Measurements from ENCODE around the gene CNTROB. TPM values are rescaled to one million over a fixed set of nuclear protein-coding genes. Genes with fewer than 3 reads are reported as not detected.

CNTROB gene
- total RNA-seq, 1 donor from 2014 or later, result 44.9 TPM

DNA sequence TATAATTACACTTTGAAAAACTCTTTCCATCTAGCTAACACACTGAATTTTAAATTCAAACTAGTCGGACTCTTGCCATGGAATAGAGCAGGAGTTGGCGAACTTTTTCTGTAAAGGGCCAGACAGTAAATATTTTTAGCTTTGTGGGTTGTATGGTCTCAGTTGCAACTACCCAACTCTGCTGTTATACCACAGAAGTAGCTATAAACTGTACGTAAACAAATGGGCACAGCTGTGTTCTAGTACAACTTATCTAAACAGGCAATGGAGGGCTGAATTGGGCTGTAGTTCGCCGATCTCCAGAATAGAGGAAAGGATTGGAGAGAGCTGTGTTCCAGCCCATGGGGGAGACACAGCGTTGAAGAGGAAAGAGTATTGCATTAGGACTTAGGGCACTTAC is 8.7 kb downstream of the CNTROB start:
- H3K4me3 ChIP-seq (ENCODE audit: low read depth, low read length), result no peak overlapping the region
- TF ChIP-seq CTCF (conservative IDR thresholded peaks at IDR 0.05; ENCODE audit: low read depth, low read length), result no peak
- DNase-seq (ENCODE audit: low read depth), result no peak

GRCh38 chr17:7943291-7943690 is 11.3 kb downstream of the CNTROB start:
- DNase-seq (ENCODE audit: low read depth), result no peak
- no peak for TF ChIP-seq CTCF (conservative IDR thresholded peaks at IDR 0.05; ENCODE audit: low read depth, low read length)
- no peak overlapping the region for H3K4me3 ChIP-seq (ENCODE audit: low read depth, low read length)

DNA sequence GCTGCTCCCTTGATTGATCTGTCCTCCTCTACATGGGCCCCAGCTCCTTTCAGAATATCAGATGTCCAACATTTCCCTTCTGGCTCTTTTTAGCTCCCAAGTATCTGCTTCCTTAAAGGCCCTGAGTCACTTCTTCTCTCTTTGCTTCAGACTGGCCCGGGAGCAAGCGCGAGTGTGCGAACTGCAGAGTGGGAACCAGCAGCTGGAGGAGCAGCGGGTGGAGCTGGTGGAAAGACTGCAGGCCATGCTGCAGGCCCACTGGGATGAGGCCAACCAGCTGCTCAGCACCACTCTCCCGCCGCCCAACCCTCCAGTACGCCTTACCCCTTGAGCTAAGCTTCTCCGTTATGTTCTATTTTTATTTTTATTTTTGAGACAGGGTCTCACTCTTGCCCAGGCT is 12.3 kb downstream of the CNTROB start:
- no peak for DNase-seq (ENCODE audit: low read depth)
- TF ChIP-seq CTCF (conservative IDR thresholded peaks at IDR 0.05; ENCODE audit: low read depth, low read length), result no peak
- H3K4me3 ChIP-seq (ENCODE audit: low read depth, low read length), result no peak overlapping the region

DNA sequence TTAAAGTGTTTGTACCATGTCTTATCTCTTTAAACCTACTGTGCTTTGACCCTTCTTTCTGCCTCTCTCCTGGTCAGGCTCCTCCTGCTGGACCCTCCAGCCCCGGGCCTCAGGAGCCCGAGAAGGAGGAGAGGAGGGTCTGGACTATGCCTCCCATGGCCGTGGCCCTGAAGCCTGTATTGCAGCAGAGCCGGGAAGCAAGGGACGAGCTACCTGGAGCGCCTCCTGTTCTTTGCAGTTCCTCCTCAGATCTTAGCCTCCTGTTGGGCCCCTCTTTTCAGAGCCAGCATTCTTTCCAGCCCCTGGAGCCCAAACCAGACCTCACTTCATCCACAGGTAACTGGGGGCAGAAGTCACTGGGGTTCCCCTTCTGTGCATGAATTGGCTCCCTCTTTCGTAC is 13.6 kb downstream of the CNTROB start:
- DNase-seq (ENCODE audit: low read depth), result no peak
- no peak overlapping the region for H3K4me3 ChIP-seq (ENCODE audit: low read depth, low read length)
- TF ChIP-seq CTCF (conservative IDR thresholded peaks at IDR 0.05; ENCODE audit: low read depth, low read length), result no peak

DNA sequence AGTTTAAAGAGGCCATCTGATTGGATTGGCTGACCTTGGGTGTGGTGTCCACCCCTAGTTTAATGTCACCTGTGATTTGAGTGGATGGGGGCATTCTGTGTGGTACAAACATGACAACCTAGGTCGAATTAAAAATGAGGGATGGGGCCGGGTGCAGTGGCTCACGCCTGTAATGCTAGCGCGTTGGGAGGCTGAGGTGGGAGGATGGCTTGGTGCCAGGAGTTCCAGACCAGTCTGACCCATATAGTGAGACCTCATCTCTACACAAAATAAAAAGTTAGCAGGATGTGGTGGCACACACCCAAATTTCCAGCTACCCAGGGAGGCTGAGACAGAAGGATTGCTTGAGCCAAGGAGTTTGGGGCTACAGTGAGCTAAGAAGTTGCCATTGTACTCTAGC is 14.4 kb downstream of the CNTROB start:
- no peak for TF ChIP-seq CTCF (conservative IDR thresholded peaks at IDR 0.05; ENCODE audit: low read depth, low read length)
- H3K4me3 ChIP-seq (ENCODE audit: low read depth, low read length), result no peak overlapping the region
- no peak for DNase-seq (ENCODE audit: low read depth)

DNA sequence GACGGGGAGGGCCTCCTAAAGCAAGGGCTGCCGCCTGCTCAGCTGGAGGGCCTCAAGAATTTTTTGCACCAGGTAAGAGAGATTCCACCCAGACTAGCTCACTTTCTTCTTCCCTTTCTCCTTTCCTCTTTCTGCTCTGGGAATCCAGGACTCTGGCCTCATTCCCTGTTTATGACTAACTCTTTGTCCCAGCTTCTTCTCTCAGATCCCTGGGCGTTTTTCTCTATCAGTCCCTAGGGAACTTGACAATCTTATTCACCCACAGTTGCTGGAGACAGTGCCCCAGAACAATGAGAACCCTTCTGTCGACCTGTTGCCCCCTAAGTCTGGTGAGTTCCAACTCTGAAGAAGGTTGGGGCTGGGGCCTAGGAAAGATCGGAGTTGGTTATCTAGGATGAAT is 15.6 kb downstream of the CNTROB start:
- no peak for TF ChIP-seq CTCF (conservative IDR thresholded peaks at IDR 0.05; ENCODE audit: low read depth, low read length)
- no peak overlapping the region for H3K4me3 ChIP-seq (ENCODE audit: low read depth, low read length)
- no peak for DNase-seq (ENCODE audit: low read depth)

GRCh38 chr17:7950578-7950977 is 18.6 kb downstream of the CNTROB start:
- DNase-seq (ENCODE audit: low read depth), result no peak
- no peak for TF ChIP-seq CTCF (conservative IDR thresholded peaks at IDR 0.05; ENCODE audit: low read depth, low read length)
- H3K4me3 ChIP-seq (ENCODE audit: low read depth, low read length), result no peak overlapping the region
